A673 (cell line): ENCODE data around the gene SYNPO.

Experiments used
- EZH2 ChIP-seq: fragments of 200-600 bp; sonication (generic); IDR thresholded peaks from 2 replicates; pipeline ENCODE4 v1.6.1; 2017; ENCODE audit warnings: borderline replicate concordance, low read depth, mild to moderate bottlenecking, mixed read lengths, antibody characterized with exemption, low read length; ENCODE audit not compliant: poor library complexity, severe bottlenecking
- TF ChIP-seq, protein P1 (sequence below): fragments of 300-800, 200-600 bp; sonication (generic); conservative IDR thresholded peaks from 2 replicates; pipeline ENCODE4 v1.5.1; 2017; ENCODE audit warnings: low read depth, mild to moderate bottlenecking, antibody characterized with exemption, low read length, moderate library complexity, mixed read lengths

DNA sequence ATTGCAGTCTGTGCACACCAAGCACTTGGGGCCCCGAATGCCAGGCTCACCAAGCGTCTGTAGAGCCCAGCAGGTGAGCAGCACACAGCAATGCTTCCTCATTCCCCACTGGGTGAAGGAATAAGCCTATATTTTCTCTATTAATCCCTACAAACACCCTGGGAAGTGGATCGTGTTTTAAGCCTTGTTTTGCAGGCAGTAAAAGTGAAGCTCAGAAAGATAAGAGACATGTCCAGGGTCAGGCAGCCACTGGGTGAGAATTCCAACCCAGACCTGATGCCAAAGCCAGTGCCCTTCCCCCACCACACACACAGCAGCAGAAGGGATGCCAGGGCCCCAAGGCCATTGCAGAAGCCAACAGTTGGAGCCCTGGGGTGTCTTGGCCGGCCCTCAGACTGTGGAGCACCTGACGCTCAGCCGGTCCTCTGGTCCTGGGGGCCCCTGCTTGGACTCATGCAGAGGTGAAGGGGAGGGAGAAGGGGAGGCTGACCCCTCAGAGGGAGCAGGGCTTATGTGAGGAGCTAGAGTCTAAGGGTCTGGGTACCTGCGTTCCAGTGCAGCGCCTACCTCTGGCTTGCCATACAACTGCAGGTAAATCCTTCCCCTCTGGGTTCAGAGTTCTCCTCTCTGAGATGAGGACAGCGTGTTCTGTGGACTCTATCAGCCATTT, 26.3 kb upstream of the SYNPO start:
- TF ChIP-seq, protein P1, sequence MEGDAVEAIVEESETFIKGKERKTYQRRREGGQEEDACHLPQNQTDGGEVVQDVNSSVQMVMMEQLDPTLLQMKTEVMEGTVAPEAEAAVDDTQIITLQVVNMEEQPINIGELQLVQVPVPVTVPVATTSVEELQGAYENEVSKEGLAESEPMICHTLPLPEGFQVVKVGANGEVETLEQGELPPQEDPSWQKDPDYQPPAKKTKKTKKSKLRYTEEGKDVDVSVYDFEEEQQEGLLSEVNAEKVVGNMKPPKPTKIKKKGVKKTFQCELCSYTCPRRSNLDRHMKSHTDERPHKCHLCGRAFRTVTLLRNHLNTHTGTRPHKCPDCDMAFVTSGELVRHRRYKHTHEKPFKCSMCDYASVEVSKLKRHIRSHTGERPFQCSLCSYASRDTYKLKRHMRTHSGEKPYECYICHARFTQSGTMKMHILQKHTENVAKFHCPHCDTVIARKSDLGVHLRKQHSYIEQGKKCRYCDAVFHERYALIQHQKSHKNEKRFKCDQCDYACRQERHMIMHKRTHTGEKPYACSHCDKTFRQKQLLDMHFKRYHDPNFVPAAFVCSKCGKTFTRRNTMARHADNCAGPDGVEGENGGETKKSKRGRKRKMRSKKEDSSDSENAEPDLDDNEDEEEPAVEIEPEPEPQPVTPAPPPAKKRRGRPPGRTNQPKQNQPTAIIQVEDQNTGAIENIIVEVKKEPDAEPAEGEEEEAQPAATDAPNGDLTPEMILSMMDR: peak; percentile 37; the same call in 1 of the 2 replicates
- no peak for TF ChIP-seq EZH2
